Liver (tissue), 9 donors: ENCODE data around the gene CCDC78. TPM values are rescaled to one million over a fixed set of nuclear protein-coding genes. Genes with fewer than 3 reads are reported as not detected.

ENCODE experiments used
- DNase-seq: peaks from one replicate; pipeline ENCODE4 v3.0.0-alpha.2; 2017; ENCODE audit warnings: low spot score
- H3K27ac ChIP-seq, 2 donors: one replicate each; pipeline ENCODE4 v1.7.0; 2013; ENCODE audit warnings: inconsistent platforms in 2 of 2, low read length in 2 of 2, control low read depth in 1 of 2, low read depth in 1 of 2, mild to moderate bottlenecking in 1 of 2
- H3K27me3 ChIP-seq, 4 donors: one replicate each; pipeline versions ENCODE4 v1.6.1 to v1.7.0; 2013; ENCODE audit warnings: low read length in 3 of 4, inconsistent platforms in 1 of 4, mild to moderate bottlenecking in 1 of 4, moderate library complexity in 1 of 4; ENCODE audit not compliant: control insufficient read depth in 4 of 4, insufficient read depth in 4 of 4
- H3K36me3 ChIP-seq, 4 donors: one replicate each; pipeline versions ENCODE4 v1.6.1 to v1.7.0; 2013; ENCODE audit warnings: low read length in 3 of 4, mild to moderate bottlenecking in 3 of 4, low read depth in 1 of 4, moderate library complexity in 1 of 4; ENCODE audit not compliant: control insufficient read depth in 4 of 4, insufficient read depth in 3 of 4
- H3K4me1 ChIP-seq, 4 donors: one replicate each; pipeline versions ENCODE4 v1.6.1 to v1.7.0; 2013; ENCODE audit warnings: low read length in 3 of 4, mild to moderate bottlenecking in 3 of 4, moderate library complexity in 1 of 4; ENCODE audit not compliant: control insufficient read depth in 4 of 4, insufficient read depth in 4 of 4
- H3K4me3 ChIP-seq, 3 donors: one replicate each; pipeline versions ENCODE4 v1.6.1 to v1.7.0; 2013; ENCODE audit warnings: low read length in 3 of 3, control low read depth in 1 of 3, low read depth in 1 of 3, mild to moderate bottlenecking in 1 of 3
- H3K9ac ChIP-seq, 2 donors: one replicate each; pipeline ENCODE4 v1.7.0; 2013; ENCODE audit warnings: low read length in 2 of 2, mild to moderate bottlenecking in 2 of 2, moderate library complexity in 2 of 2, control low read depth in 1 of 2, low read depth in 1 of 2
- H3K9me3 ChIP-seq, 4 donors: one replicate each; pipeline versions ENCODE4 v1.6.1 to v1.7.0; 2013; ENCODE audit warnings: low read length in 3 of 4; ENCODE audit not compliant: control insufficient read depth in 4 of 4
- CTCF ChIP-seq: fragments of 150-350 bp; IDR thresholded peaks from 2 replicates; pipeline ENCODE4 v1.5.1; 2017; ENCODE audit warnings: improper control_type of control experiment, low read depth, low read length; ENCODE audit not compliant: missing input control
- EGR1 ChIP-seq, 2 donors: IDR thresholded peaks; 2 replicates each; pipeline ENCODE4 v1.6.1; 2016 to 2018; ENCODE audit warnings: antibody characterized with exemption in 2 of 2, low read depth in 2 of 2
- FOXA1 ChIP-seq: IDR thresholded peaks from 2 replicates; pipeline ENCODE4 v1.6.1; 2016; ENCODE audit warnings: antibody characterized with exemption
- FOXA2 ChIP-seq: IDR thresholded peaks from 2 replicates; pipeline ENCODE4 v1.6.1; 2016; ENCODE audit warnings: antibody characterized with exemption
- GABPA ChIP-seq, 2 donors: IDR thresholded peaks in 1 of 2; conservative IDR thresholded peaks in 1 of 2; 2 replicates each; pipeline ENCODE4 v1.6.1; 2016; ENCODE audit warnings: antibody characterized with exemption in 2 of 2, mild to moderate bottlenecking in 1 of 2, moderate library complexity in 1 of 2
- HNF4A ChIP-seq, 2 donors: conservative IDR thresholded peaks; 2 replicates each; pipeline ENCODE4 v1.6.1; 2016; ENCODE audit warnings: antibody characterized with exemption in 2 of 2, mild to moderate bottlenecking in 2 of 2
- HNF4G ChIP-seq: IDR thresholded peaks from 2 replicates; pipeline ENCODE4 v1.6.1; 2016; ENCODE audit warnings: antibody characterized with exemption
- MAX ChIP-seq: IDR thresholded peaks from 2 replicates; pipeline ENCODE4 v1.6.1; 2016; ENCODE audit warnings: antibody characterized with exemption
- NR2F2 ChIP-seq: IDR thresholded peaks from 2 replicates; pipeline ENCODE4 v1.6.1; 2016; ENCODE audit warnings: antibody characterized with exemption
- RAD21 ChIP-seq, 2 donors: IDR thresholded peaks; 2 replicates each; pipeline ENCODE4 v1.6.1; 2016; ENCODE audit warnings: antibody characterized with exemption in 2 of 2, mild to moderate bottlenecking in 2 of 2
- REST ChIP-seq: IDR thresholded peaks from 2 replicates; pipeline ENCODE4 v1.6.1; 2016; ENCODE audit warnings: antibody characterized with exemption, mild to moderate bottlenecking
- SP1 ChIP-seq: IDR thresholded peaks from 2 replicates; pipeline ENCODE4 v1.6.1; 2018; ENCODE audit warnings: antibody characterized with exemption, mild to moderate bottlenecking
- ZBTB33 ChIP-seq: IDR thresholded peaks from 2 replicates; pipeline ENCODE4 v1.6.1; 2016; ENCODE audit warnings: antibody characterized with exemption
- WGBS: extraction: QIAGEN DNeasy Blood & Tissue Kit; methylation state at CpG from one replicate; pipeline ENCODE4 v1.1.7; 2013; 5-methylcytosine and 5-hydroxymethylcytosine counted together
- polyA plus RNA-seq, 2 donors: library from polyadenylated mRNA; stranded (reverse) in 1 of 2; unstranded in 1 of 2; fragments of 200-250 nt in 1 of 2; fragments of >200 nt in 1 of 2; fragmentation: Nextera tagmentation in 1 of 2; extraction: Ambion mirVana in 1 of 2; gene quantifications; one replicate each; pipeline versions ENCODE4 v1.2.1 to v1.2.3, GENCODE V29; 2013 to 2015
- total RNA-seq, 2 donors: library from RNA; depleted of rRNA; stranded (reverse); fragments of >200 nt; gene quantifications; one replicate each; pipeline ENCODE4 v1.2.3, GENCODE V29; 2014
- TF ChIP-seq, protein P1 (sequence below): IDR thresholded peaks from 2 replicates; pipeline ENCODE4 v1.6.1; 2016; ENCODE audit warnings: antibody characterized with exemption
- donor health status: healthy.
- donor health status: healthy.
- donor health status: healthy.
- donor health status: healthy.
- donor health status: healthy.

CCDC78 gene
- total and polyA plus RNA-seq, 4 donors, result 0.05 to 0.28 (median 0.08) TPM; not detected in 1

DNA sequence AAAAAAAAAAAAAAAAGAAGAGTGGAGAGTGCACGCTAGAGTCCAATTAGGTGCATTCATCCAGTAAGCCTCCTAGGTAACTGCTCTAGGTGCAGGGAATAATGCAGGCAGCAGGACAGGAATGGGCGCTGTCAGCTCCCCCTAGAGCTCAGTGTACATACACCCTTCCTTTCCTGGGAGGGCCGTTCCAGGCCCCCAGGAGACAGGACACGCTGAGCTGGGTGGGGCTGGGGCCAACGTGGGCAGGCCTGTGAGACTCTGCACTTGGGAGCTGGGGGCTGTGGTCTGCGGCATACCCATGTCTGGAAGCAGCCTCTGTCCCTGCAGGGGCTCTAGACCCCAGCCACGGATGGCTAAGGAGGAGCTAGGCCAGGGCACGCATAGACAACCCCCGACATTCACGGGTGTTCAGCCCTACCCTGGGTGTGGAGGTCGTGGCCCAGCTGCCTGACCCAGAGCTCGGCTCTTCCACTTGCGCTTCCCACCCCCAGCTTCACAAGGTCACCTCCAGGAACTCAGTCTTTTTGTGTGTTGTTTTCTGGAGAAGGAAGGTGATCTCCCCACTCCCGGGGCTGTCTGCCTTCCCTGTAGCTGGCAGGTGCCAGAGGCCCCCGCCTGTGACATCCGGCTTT lies 6.3 kb downstream of the CCDC78 start:
- Histone ChIP-seq H3K9me3 (no peaks in the 10 kb centered on the region), H3K4me3 (peak overlapping the region; percentile 73 to 86 (median 82)), H3K9ac (peak overlapping the region in 1 of 2 donors; percentile 87)

More for the DNA sequence above, 6.3 kb downstream of the CCDC78 start:
- no peaks in the 10 kb centered on the region for H3K27me3 ChIP-seq
- 19% methylated on average over 16 of the region's 16 CpGs for WGBS
- TF ChIP-seq RAD21 (IDR thresholded peaks at IDR 0.05), result no peak
- TF ChIP-seq REST, result no peak
- TF ChIP-seq HNF4G, result no peak
- no peak for TF ChIP-seq FOXA2
- no peak for TF ChIP-seq SP1
- no peak for TF ChIP-seq NR2F2
- no peak for TF ChIP-seq EGR1 (IDR thresholded peaks at IDR 0.05; ENCODE audit: low read depth in 2 of 2)
- no peak for TF ChIP-seq FOXA1
- TF ChIP-seq HNF4A (conservative IDR thresholded peaks at IDR 0.05), result no peak
- TF ChIP-seq ZBTB33, result no peak
- no peak for TF ChIP-seq MAX
- TF ChIP-seq, protein P1, sequence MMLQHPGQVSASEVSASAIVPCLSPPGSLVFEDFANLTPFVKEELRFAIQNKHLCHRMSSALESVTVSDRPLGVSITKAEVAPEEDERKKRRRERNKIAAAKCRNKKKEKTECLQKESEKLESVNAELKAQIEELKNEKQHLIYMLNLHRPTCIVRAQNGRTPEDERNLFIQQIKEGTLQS, result no peak
- no peak for TF ChIP-seq CTCF
- no peak for TF ChIP-seq GABPA (IDR thresholded peaks at IDR 0.05 in 1 of 2, conservative IDR thresholded peaks at IDR 0.05 in 1 of 2)
- H3K4me1 ChIP-seq, result peaks cover 25 to 39% (median 35%) of the 10 kb centered on the region in 4 donors
- H3K27ac ChIP-seq, result peak overlapping the region in 1 of 2 donors; percentile 84
- H3K36me3 ChIP-seq, result peaks cover 0 to 2% (median 0%) of the 10 kb centered on the region in 4 donors
- DNase-seq, result no peak
